Testis (tissue), 3 donors: ENCODE results near the gene CYGB. TPM values are rescaled to one million over a fixed set of nuclear protein-coding genes. Genes with fewer than 3 reads are reported as not detected.

ENCODE experiments used
- DNase-seq: peaks from one replicate; pipeline ENCODE4 v3.0.0-alpha.2; 2019
- H3K27ac ChIP-seq, 2 donors: fragments of 200-600 bp; sonication (generic); one replicate each; pipeline ENCODE4 v1.5.1; 2019
- H3K27me3 ChIP-seq: fragments of 200-600 bp; sonication (generic); one replicate; pipeline ENCODE4 v1.5.1; 2019
- H3K36me3 ChIP-seq: fragments of 200-600 bp; sonication (generic); one replicate; pipeline ENCODE4 v1.5.1; 2017; ENCODE audit warnings: low read depth; ENCODE audit errors: missing control alignments
- H3K4me1 ChIP-seq: fragments of 200-600 bp; sonication (generic); one replicate; pipeline ENCODE4 v1.5.1; 2019
- H3K4me3 ChIP-seq, 2 donors: fragments of 200-600 bp; sonication (generic); one replicate each; pipeline ENCODE4 v1.5.1; 2017 to 2019
- H3K9me3 ChIP-seq: fragments of 200-600 bp; sonication (generic); one replicate; pipeline ENCODE4 v1.5.1; 2017
- CTCF ChIP-seq, 3 experiments: fragments of 450-650 bp in 2 of 3; fragments of 200-600 bp in 1 of 3; sonication (generic) in 1 of 3; IDR thresholded peaks; one replicate each; pipeline ENCODE4 v1.5.1; 2016 to 2019; ENCODE audit warnings: antibody characterized with exemption in 3 of 3, mild to moderate bottlenecking in 2 of 3, moderate library complexity in 1 of 3
- POLR2A ChIP-seq: fragments of 450-650 bp; IDR thresholded peaks from one replicate; pipeline ENCODE4 v1.6.1; 2017; ENCODE audit warnings: antibody characterized with exemption, mild to moderate bottlenecking, moderate library complexity
- WGBS, 2 donors: methylation state at CpG; one replicate each; pipeline ENCODE4 v1.1.5; 2018; 5-methylcytosine and 5-hydroxymethylcytosine counted together
- intact Hi-C: fragments of 100-400 bp; cut with DNase I; formaldehyde crosslinking; loops from one replicate; pipeline ENCODE4 v1.15.1; 2023; ENCODE audit warnings: low total_unique reads
- polyA plus RNA-seq: library from polyadenylated mRNA; stranded (reverse); fragments of 350-450 nt; fragmentation: Illumina TruSeq; extraction: RNeasy Lipid Tissue Mini Kit (QIAGEN cat#74804); gene quantifications from one replicate; pipeline ENCODE4 v1.2.3, GENCODE V29; 2014; ENCODE audit warnings: low read depth, low replicate concordance; ENCODE audit not compliant: insufficient read depth
- total RNA-seq, 2 donors: library from RNA; depleted of rRNA; stranded (reverse); fragments of >200 nt; gene quantifications; one replicate each; pipeline ENCODE4 v1.2.3, GENCODE V29; 2016

The CYGB gene
- total and polyA plus RNA-seq, 3 donors from 2014 or later = 3.4 to 9.9 (median 7.2) TPM

- WGBS, 2 donors = 59 to 62% methylated on average over 16 to 19 of the region's 19 CpGs
- DNase-seq = no peak
- Histone ChIP-seq H3K4me1 (peaks cover 20% of the 10 kb centered on the region), H3K27me3 (no peaks in the 10 kb centered on the region), H3K9me3 (no peaks in the 10 kb centered on the region), H3K4me3 (no peak overlapping the region), H3K27ac (no peak overlapping the region), H3K36me3 (no peaks in the 10 kb centered on the region)
- no peak for TF ChIP-seq CTCF (IDR thresholded peaks at IDR 0.05)
- no peak for TF ChIP-seq POLR2A
- intact Hi-C loops = no loop called here
Measured at GRCh38 chr17:76568811-76569221, 31.3 kb upstream of the CYGB start.

- DNase-seq = peak; percentile 70
- WGBS, 2 donors = 70 to 71% methylated on average over 12 to 14 of the region's 14 CpGs
- intact Hi-C loops = no loop called here
Measured at GRCh38 chr17:76567634-76568432, 30.3 kb upstream of the CYGB start.

GRCh38 chr17:76566988-76567431 lies 29.5 kb upstream of the CYGB start:
- Histone ChIP-seq H3K27ac (no peak overlapping the region), H3K36me3 (no peaks in the 10 kb centered on the region)

More at GRCh38 chr17:76567634-76568432, 30.3 kb upstream of the CYGB start:
- Histone ChIP-seq H3K9me3 (no peaks in the 10 kb centered on the region), H3K27ac (peak overlapping the region; percentile 30 to 50), H3K4me1 (peaks cover 20% of the 10 kb centered on the region), H3K36me3 (no peaks in the 10 kb centered on the region), H3K27me3 (no peaks in the 10 kb centered on the region), H3K4me3 (no peak overlapping the region)
- TF ChIP-seq CTCF (IDR thresholded peaks at IDR 0.05) (no peak), POLR2A (no peak)

GRCh38 chr17:76566613-76566943 lies 29.1 kb upstream of the CYGB start:
- no peak for DNase-seq
- no peaks in the 10 kb centered on the region for H3K9me3 ChIP-seq
- H3K36me3 ChIP-seq = no peaks in the 10 kb centered on the region
- H3K4me1 ChIP-seq = peaks cover 29% of the 10 kb centered on the region
- no peak overlapping the region for H3K27ac ChIP-seq
- TF ChIP-seq CTCF (IDR thresholded peaks at IDR 0.05) (no peak), POLR2A (no peak)
- intact Hi-C loops = no loop called here
- H3K27me3 ChIP-seq = no peaks in the 10 kb centered on the region
- no peak overlapping the region for H3K4me3 ChIP-seq
- WGBS, 2 donors = 72 to 73% methylated on average over 3 of the region's 3 CpGs

More at GRCh38 chr17:76566988-76567431, 29.5 kb upstream of the CYGB start:
- Histone ChIP-seq H3K27me3 (no peaks in the 10 kb centered on the region), H3K4me1 (peaks cover 25% of the 10 kb centered on the region), H3K4me3 (no peak overlapping the region), H3K9me3 (no peaks in the 10 kb centered on the region)
- 77 to 84% methylated on average over 5 of the region's 5 CpGs for WGBS, 2 donors
- DNase-seq = no peak
- intact Hi-C loops = no loop called here
- TF ChIP-seq POLR2A (no peak), CTCF (IDR thresholded peaks at IDR 0.05) (no peak)
